Midbrain (tissue), 1 donor: ENCODE results near the gene WDR18.

Experiments
- DNase-seq: peaks from one replicate; lab custom pipeline; 2025; lab: John Stamatoyannopoulos, UW

The WDR18 gene

GRCh38 chr19:991932-992669 is 8.0 kb downstream of the WDR18 start:
- DNase-seq = no peak

DNA sequence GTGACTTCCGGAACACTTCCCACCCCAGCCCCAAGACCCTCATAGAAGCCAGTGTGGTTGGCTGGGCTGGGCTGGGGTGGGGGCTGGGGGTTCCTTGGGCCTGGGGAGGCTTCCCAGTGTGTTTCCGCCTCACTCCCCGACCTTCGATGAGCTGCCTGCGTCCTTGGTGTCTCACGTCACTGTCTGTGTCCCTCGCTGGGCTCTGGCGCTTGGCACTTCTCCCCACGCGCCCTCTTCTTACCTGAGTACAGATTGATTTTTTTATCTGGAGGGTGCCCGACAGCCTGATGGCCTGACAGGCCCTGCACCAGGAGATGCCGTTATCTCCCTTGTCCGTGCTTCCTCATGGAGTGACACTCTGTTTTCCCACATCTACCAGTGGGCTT is 8.5 kb downstream of the WDR18 start:
- DNase-seq = no peak

- DNase-seq = no peak
Measured at GRCh38 chr19:993361-993830, 9.3 kb downstream of the WDR18 start.

DNA sequence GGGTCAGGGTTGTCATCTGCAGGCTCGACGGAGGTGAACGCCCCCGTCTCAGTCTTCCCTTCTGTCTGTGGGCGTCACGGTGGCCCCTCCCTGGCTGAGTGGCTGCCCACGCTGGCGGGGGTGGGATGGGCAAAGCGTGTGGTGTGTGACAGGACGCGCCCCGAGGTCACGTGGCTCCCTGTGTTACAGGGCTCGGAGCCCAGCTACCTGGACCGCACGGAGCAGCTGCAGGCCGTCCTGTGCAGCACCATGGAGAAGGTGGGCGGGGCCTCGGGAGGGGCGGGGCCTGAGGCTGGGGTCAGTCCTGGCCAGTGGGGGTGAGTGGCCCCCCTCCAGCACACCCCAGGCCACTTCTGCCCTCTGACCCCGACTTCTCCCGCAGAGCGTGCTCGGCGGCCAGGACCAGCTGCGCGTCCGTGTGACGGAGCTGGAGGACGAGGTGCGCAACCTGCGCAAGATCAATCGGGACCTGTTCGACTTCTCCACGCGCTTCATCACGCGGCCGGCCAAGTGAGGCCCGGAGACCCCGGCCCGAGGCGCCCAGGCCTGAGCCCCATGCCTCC is 9.8 kb downstream of the WDR18 start:
- no peak for DNase-seq

DNA sequence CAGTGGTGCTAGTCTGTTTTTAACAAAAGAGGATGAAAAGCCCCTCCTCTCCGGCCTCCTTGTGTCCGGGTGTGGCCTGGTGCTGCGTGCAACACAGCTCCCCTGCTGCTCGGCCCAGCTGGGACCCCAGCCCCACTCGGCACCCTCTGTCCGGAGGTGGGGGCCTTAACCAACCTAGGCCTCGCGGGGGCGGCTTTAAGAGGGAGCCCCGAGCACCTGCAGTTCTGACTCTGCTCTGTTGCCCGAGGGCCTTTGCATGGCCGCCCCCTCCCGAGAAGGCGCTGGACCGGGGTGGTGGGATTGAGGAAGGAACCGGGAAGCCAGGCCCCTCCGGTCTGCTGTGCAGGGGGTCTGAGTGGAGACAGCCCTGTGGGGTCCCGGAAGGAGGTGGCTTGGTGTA is 10.4 kb downstream of the WDR18 start:
- no peak for DNase-seq

DNA sequence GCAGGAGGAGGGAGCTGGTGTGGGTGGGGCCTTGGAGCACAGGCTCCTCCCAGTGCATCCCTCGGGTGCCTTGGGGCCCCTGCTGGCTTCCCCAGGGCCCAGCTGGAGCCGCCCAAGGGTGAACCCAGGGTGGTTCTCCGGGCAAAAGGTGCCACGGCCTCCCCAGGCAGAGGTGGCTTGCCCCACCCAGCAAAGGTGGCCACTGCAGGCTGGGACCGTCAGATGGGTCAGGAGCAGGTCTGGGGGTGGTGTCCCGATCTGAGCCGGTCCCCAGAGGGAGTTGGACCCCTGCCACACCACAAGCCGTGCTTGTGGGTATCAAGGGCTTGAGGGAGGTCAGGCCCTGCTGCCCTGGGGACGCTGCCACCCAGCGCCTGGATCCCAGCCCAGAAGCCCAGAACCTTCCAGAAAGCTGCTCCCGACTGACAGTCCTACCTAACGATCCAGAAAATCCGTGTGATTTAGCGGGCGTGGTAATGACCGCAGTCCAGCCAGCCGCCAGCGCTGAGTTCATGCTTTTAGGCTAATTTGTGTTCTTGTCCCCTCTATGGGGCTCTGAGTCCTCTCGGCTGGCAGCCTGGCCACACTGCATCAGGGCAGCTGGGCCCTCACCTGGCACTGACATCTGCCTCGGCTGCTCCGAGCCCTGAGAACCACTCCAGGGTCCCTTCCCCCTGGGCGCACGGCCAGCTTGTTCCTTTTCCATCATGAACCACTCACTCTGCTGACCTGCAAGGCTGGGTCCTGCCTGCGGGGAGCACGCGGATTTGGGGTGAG is 11.1 kb downstream of the WDR18 start:
- DNase-seq = no peak

GRCh38 chr19:996051-996838 is 12.1 kb downstream of the WDR18 start:
- no peak for DNase-seq

DNA sequence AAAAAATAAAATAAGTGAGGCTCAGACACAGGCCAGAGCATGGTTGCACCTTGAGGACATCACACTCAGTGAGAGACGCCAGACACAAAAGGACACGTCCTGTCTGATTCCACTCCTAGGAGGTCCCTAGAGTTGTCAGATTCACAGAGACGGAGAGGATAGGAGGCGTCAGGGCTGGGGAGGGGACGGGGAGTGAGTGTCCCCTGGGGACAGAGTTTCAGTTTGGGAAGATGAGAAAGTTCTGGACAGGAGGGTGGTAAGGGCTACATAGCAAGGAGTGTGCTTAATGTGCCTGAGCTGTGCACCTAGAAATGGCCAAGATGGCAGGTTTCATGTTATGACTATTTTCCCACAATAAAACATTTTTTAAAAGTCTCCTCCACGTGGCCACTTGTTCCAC is 13.9 kb downstream of the WDR18 start:
- DNase-seq = no peak

DNA sequence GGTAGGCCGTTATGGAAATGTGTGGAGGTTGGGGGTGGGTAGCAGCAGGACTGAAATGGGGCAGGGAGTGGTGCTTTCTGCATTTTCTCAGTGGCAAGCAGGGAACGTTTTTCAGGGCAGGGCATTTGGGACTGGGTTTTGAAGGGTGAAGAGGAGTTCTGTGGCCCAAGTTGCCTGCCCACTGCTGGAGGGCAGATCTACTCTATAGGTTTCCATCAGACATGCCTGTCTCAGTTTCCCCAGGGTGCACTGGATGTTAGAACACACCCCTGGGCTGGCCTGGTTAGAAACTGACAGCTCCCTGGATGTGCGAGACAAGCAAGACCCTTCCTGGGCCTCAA is 15.2 kb downstream of the WDR18 start:
- no peak for DNase-seq

GRCh38 chr19:1000095-1000494 is 15.9 kb downstream of the WDR18 start, which contains the start of gene GRIN3B:
GRIN3B (plus strand) TSS chr19:1000419; CDS start chr19:1000438, 19 bp downstream.
- DNase-seq = no peak

GRCh38 chr19:1000591-1001537 is 16.7 kb downstream of the WDR18 start:
- DNase-seq = no peak

DNA sequence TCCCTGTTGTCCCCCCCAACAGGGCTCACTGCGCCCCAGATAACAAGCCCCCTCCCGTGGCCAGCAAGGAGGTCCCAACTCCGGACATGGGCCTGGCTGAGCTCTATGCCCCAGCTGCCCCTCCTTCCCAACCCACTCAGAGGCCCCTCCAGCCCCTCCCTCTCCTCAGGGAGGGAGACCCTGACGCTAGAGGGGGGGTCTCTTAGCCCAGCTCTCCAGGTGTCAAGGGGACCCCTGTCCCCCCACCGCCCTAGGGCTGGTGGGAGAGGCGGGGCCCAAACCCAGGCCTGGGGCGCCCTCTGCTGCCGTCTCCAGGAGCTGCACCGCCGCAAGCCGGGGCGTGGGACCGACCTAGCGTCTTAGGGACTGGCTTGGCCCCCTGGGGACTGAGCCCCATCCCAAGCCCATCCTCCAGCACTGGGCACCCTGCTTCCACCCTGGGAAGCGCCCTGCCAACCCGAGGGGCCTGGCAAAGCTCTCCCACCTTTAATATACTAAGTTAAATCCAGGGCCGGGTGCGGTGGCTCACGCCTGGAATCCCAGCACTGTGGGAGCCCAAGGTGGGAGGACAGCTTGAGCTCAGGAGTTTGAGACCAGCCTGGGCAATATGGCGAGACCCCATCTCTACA is 17.5 kb downstream of the WDR18 start:
- no peak for DNase-seq

GRCh38 chr19:1002600-1002999 is 18.5 kb downstream of the WDR18 start:
- DNase-seq = no peak

- no peak for DNase-seq
Measured at GRCh38 chr19:1003283-1003682, 19.1 kb downstream of the WDR18 start.

GRCh38 chr19:1004204-1004802 is 20.2 kb downstream of the WDR18 start:
- no peak for DNase-seq

GRCh38 chr19:1004803-1005664 is 20.9 kb downstream of the WDR18 start:
- DNase-seq = no peak

DNA sequence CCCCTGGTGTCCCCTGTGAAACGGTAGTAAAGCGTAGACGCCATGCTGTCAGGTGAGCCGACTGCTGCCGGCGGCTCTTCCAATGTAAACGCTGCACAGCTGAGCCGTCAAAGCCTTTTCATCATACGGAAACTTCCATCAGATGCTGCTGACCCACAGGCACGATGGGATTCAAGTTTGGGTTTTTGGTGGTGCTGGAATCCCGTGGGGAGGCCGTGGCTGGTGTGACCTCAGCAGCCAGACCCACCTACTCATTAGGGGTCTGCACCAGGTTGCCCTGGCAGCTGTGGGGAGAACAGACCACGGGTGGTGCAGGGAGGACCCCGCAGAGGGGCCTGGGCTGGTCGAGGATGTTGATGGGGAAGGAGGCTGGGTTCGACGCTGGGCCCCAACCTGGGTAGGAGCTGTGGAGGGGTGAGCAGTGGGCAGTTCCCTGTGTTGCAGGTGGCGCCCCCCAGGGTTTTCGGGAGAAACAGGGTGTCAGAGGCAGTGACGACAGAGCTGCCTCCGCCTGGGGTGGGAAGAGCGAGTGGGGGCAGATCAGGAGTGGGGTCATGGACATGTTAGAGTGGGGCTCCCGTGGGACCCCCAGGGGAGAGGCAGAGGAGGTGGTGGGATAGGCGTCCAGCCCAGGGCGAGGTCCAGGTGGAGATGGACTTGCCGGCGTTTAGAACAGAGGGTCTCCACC is 22.7 kb downstream of the WDR18 start:
- DNase-seq = no peak

GRCh38 chr19:1007399-1008251 is 23.5 kb downstream of the WDR18 start:
- DNase-seq = no peak
